AG08395 (cell line): ENCODE results near the gene SCAPER.

Experiments used
- DNase-seq: peaks from one replicate; pipeline ENCODE4 v3.0.0; 2012; ENCODE audit warnings: mixed read lengths, low spot score

Gene SCAPER

DNA sequence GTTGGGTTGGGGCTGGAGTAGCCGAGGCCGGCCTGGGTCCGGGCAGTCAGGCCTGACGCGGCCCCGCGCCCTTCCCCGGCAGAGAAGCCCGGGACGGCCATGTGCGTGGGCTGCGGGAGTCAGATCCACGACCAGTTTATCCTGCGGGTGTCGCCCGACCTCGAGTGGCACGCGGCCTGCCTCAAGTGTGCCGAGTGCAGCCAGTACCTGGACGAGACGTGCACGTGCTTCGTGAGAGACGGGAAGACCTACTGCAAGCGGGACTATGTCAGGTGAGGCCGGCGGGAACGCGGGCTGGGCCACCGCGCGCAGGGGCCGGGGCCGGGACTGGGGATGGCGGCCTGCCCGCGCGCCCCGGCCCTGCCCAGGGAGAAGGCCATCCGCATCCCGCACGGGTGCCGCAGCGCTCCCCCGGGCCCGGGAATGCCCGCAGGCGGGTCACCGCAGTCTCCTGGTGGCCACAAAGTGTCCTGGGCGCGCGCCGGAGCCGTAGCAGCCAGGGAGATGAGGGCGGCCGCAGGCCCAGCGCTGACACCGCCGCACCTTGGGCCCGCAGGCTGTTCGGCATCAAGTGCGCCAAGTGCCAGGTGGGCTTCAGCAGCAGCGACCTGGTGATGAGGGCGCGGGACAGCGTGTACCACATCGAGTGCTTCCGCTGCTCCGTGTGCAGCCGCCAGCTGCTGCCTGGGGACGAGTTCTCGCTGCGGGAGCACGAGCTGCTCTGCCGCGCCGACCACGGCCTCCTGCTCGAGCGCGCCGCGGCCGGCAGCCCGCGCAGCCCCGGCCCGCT is 567.2 kb downstream of the SCAPER start:
- no peak for DNase-seq

DNA sequence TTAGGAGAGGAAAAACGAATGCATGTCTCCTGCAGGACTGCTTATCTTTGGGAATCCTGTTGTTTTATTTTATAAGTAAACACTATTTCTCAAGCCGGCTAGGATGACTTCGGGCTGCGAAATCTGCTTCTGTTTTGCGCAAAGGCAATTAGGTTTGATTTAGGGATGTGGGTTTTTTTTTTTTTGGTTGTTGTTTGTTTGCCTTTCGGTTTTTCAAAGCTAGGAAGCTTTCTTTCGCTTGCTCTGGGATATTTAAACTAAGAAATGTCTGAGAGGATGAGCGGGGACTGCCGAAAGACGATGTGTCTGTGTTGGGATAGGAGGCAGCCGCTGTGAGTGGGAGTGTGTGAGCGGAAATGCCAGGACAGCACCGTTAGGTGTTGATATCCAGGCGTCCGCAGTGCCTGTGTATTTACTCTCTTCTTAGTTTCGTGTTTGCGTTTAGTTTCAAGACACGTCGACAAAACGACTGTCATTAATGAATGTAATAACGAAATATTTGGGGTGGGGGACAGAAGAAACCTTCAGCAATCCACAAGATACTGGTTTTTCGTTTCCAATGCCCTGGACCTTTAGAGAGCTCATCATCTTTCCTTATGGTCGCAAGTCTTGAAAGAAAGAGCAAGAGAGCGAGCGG is 568.0 kb downstream of the SCAPER start:
- no peak for DNase-seq

DNA sequence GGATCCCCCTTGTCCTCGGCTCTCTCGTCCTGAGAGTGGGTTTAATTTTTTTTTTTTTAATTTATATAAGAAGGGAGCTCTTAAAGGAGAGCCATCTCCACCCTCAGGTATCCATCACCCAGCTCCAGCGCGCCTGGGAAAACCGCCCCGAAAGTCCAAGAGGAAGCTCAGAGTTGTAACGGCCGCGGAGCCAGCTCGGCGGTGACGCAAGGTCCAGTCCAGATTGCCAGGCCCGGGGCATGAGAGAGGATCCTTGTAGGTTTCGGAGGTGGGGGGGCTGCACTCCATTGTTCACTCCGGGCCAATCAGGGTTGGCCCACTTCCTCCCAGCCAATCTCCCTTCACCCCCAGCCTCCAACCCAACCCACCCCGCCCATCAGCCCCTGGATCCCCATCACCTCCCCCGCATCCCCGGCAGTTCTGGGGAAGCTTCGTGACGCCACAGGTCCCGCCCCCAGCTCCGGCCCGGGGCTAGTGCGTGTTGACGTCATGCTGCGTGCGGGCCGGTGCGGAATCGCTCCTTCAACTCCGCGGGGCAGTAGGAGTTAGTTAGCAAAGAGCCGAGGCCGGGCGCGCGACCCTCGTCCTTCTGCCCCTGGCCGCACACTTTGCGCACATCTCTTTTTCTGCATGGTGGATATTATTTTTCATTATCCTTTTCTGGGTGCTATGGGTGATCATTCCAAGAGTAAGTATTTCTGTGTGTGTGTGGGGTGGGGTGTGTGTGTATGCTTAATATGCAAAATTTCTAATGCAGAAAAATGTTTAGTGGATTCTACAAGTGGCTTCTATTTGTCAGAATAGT is 568.7 kb downstream of the SCAPER start, which contains the start of gene ISL2:
ISL2 (plus strand) TSS at position 520 of the 805 bp plus-strand sequence; CDS start at position 631, 111 bp downstream.
- DNase-seq: peak; percentile 67

DNA sequence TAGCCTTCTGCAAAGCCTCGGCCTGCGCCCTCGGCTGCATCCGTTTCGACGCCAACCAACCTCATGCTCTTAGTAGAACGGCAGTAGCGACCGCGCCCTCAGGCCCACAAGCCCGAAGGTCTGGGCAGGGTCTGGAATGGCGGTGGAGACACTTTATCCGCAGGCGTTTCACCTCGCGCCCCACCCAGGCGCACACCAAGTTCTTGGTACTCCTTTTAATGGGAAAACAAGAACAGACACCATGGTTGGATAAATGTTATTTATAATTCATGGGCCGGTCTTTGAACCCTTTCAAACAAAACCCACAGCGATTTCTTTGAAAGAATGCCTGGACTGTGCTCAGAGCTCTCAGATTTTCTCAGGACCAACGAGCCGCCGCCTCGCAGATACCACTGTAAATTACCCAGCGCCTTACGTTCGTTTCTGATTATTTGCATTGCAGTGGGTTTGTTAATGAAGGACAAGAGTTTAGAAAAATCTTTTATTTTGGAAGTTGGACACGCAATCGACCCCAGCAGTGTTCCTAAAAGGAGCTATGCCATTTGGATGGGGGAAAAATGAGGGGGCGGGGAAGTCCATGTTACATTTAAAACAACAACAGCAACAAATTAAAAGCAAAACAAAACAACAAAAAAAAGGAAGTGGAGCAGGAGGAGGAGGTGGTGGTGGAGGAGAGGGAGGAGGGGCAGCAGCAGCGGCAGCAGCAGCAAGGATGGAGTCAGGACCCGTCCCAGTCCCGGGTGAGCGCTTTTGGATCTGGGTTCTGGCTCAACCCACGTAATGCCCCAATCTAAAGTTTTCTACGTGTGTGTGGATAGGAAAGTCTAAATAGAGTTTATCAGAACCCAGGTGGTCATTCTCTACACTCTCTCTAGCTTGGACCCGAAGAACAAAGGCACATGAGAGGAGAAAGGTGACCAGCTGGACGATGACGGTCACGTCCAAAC is 569.6 kb downstream of the SCAPER start:
- DNase-seq: no peak

DNA sequence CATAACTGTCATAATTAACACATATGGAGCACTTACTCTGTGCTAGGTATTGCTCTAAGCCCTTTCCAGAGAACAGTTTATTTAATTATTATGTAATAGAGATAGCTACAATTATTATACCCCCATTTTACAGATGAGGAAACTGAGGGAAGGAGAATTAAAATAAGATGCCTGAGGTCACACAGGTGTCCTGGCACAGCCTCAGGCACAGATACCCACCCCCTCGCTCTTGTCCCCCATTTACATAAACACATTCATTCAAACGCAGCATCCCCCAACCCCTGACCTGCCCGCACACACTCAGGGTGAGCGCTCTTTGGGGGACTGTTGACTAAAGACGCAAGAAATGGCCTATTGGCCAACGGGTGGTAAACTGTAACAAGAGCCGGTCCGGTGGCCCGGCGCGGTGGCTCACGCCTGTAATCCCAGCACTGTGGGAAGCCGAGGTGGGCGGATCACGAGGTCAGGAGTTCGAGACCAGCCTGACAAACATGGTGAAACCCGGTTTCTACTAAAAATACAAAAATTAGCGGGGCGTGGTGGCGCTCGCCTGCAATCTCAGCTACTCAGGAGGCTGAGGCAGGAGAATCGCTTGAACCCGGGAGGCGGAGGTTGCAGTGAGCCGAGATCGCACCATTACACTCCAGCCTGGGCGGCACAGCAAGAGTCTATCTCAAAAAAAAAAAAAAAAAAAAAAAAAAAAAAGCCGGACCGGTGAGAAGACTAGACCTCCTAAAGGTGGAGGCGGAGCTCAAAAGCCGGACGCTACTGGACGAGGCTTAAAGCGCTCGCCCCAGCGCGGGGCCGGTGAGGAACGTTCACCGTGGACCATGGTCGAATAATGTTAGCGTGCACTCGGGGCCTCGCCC is 570.5 kb downstream of the SCAPER start:
- no peak for DNase-seq

DNA sequence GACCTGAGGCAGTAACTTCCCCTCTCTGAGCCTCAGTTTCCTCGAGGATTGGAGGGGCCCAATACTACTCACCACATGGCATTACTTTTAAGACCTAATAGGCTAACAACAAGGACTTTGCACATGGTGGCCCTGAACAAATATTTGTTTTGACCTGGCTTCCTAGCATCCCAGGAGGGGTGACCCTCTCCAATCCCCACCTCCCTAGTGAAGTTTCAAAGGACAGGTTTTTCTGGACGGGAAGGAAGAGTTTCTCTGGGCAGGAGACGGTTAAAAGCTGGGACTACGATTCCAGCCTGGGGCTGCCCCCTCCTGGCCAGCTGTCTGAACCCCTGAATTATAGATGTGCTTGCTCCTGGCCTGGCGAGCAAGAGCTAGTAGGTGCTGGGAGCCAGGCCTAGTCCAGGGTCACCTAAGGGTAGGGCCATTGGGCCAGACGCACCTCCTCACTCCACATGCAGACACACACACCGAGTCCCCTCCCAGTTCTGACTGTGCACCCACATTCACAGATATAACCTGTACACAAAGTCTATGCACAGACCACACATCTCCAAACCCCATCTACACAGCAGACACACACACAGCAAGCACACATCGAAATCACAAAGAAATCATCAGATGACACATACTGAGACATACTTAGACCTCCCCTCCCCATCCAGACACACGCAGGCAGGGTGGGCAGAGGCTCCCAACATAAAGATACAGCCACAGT is 571.3 kb downstream of the SCAPER start:
- DNase-seq: no peak

DNA sequence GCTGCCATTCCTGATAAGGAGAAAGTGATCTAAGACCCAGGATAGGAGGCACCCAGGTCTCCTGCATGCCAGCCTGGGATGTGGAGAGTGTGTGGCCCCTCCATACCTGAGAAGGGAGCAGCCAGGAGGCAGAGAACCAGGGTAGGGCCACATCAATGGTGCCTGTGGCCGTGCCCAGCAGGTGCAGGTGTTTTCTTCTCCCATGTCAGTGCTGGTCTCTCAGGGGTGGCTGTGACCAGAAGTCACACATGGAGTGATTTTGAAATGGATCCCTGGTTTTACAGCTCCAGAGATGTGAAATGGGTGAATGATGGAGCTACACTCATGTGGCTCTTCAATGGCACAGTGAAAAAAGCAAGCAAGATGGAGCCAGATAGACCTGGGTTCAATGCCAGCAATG is 571.8 kb downstream of the SCAPER start:
- DNase-seq: no peak

DNA sequence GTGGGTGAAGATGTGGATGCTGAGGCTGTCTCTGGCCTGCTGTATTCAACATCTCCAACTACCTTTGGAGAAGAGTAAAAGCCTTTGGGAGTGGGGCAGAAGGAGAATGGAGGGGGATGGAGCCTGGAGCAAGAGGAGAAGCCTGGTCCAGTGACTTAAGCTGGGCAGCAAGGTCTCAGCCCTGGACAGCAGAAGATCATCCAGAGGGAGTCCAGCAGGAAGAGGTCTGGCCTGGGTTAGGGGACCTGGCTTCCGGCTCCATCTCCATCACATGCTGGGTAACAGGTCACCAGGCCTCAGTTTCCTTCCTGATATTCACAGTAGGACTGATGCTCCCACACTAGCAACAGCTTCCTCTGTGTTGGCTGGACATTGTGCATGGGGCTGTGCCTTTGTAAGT is 572.3 kb downstream of the SCAPER start:
- DNase-seq: no peak

DNA sequence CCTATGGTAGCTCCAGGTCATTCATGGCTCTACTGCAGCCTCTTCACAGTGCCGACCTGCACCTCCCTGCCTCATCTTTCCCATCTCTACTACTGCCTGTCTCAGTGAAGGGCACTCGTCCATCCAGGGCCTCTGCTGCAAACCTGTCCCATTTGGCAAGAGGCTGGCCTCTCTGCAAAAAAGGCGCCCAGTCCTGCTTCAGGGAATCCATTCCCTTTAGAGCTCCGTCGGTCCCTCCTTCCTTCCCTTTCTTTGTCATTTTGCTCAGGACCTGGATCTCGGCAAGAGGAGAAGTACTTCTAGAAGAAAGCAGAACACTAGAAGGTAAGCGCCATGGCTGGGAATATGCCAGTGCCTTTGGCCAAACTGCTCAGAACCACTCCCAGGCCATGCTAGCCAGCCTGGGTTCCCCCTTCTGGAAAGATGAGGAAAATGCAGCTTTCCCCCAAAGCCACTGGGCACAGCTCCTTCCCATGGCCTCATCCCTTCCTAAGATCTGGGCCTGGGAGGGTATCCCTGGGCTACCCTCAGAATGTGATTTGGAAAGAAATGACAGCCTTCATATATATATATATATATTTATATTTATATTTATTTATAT is 575.0 kb downstream of the SCAPER start:
- peak; percentile 80 for DNase-seq

DNA sequence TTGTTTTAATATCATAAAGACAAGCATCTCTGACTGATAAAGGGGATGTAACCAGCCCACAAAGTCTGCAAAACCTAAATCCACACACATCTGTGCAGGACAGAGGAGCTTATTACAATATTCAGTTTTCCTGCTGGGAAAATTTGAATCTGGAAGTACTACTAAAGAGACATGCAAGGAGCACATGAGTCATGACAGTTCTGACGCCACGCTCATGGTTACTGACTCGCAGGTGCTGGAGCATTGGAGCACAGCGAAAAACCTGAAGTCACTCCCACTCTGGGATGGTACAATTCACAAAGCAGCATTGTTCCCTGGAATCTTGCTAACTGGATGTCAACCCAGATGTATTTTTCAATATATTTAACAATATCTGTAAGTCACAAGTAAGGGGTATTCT is 576.2 kb downstream of the SCAPER start:
- no peak for DNase-seq

DNA sequence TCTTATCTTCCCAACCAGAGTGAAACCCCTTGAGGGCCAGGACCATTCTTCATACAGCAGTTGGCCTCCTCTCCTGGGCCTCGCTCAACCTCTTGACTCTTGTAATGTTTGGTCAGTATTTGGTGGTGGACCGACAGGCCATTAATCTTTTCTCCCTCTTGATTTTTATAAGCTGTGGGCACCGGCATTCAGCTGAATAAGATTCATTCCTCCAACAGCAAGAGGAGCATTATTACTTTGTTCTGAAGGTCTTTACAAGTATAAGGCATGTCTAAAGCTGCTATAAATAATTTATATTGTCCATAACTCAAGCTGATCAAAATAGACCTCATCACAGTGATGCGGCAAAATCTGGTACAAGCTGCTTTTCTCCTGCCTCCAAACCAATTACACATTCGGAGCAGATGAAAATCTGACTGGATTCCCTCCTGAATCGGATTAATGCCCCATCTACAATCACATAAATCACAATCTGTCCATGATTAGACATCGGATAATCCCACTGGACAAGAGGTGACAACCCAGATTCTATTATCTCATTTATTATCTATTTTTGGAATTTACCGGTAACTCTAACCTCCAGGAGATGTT is 576.9 kb downstream of the SCAPER start:
- DNase-seq: no peak

DNA sequence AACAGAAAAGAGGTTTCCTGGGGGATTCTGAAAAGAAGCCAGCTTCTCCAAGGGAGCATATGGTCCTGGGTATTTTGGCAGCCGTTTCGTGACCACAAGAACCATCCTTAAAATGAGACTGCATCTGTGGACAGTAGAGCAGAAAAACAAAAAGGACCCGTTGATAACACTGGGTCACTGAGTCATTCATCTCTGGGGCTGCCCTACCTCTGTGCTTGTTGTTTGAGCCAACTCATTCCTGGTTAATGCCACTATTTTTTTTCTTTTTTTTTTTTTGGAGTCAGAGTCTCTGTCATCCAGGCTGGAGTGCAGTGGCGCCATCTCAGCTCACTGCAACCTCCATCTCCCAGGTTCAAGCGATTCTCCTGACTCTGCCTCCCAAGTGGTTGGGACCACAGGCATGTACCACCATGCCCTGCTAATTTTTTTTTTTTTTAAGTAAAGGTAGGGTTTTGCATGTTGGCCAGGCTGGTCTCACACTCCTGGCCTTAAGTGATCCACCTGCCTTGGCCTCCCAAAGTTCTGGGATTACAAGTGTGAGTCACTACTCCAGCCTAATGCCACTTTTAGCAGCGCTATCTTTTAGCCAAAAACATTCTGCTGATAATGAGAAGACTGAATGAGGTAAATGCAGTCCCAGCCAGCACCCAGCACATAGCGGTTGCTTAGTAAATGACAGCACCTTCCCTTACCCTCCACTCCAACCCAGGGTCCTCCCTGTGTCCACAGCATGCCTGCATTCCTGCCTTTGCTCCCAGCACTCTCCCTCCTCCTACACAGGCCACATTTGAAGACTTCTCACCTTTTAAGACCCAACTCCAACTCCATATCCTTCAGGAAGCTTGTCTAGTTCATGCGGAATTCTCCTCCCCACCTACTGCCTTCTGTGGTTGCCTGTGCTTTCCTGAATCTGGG is 577.7 kb downstream of the SCAPER start:
- no peak for DNase-seq

DNA sequence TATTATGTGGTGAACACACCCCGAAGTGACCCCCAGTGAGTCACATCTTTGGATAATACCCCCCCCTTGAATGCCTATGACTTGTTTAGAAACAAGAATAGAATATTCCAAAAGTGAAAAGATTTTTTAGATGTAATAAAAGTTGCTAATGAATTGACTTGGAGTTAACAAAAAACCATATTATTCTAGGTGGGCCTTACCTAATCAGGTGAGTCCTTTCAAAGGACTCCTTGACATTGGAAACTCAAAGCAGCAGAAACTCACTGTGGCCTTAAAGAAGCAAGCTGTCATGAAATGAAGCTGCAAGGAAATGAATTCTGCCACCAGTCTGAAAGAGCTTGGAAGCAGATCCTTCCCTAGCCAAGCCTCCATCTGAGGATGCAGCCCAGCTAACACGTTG is 579.4 kb downstream of the SCAPER start:
- no peak for DNase-seq

DNA sequence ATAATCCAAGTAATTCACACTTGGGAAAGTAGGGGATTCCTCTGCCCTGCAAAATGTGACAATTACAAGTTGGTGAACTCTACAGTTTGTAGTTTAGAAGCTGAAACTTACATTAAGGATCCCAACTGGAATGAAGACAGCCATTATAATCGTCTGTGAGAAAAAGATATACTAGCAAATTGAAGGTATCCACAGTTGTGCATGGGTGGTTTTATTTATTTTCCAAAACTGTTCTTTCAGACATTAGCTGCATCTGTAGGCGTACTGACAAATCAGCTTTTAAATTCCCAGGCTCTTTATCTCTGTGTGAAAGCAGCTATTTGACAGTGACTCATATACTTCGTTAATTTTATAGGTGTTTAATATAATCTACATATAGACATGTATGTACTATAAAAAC is 581.1 kb downstream of the SCAPER start:
- no peak for DNase-seq

DNA sequence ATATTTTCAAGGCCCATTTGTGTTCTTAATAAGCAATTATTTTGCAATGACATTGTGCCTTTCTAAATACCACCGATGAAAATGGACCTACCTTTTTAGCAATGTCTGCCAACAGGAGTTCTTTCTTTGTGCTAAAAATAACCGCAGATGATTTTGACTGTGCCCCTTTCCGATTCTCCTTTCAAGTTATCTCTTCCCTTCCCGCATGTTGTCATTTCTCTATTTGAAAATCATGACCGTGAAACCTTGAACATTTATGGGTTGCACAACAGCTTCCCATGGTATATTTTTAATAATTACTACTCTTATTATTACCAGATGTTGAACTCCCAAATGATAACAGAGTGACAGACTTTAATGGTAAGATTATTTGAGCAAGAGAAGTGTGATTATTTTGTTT is 583.5 kb downstream of the SCAPER start:
- no peak for DNase-seq

DNA sequence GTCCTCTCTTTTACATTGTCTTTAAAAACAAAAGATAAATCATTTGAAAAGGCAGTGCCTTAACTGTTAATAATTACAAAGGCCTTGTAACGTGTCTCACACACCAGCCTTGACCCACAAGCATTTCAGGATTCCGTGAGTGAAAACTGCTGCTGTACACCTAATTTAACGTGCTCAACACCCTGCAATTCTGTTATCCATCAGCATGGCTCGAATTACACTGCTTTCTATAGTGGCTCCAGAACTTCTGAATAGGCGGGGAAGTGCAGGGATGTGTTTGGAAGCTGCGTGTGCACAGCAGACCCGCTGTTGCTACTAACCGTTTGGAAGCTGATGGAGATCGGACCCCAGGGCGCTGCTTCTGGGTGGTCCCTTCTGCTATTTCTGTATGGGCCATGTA is 584.0 kb downstream of the SCAPER start:
- DNase-seq: no peak

DNA sequence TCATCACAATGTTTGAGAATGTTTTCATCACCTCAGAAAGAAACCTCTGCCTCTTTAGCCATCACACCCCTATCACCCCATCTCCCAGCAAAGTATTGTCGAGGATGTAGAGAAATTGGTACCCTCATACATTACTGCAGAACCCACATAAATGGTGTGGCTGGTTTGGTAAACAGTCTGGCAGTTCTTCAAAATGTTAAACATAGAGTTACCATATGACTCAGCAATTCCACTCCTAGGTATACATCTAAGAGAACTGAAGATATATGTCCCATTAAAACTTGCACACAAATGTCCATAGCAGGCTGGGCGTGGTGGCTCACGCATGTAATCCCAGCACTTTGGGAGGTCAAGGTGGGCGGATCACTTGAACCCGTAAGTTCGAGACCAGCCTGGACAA is 585.1 kb downstream of the SCAPER start:
- DNase-seq: no peak

DNA sequence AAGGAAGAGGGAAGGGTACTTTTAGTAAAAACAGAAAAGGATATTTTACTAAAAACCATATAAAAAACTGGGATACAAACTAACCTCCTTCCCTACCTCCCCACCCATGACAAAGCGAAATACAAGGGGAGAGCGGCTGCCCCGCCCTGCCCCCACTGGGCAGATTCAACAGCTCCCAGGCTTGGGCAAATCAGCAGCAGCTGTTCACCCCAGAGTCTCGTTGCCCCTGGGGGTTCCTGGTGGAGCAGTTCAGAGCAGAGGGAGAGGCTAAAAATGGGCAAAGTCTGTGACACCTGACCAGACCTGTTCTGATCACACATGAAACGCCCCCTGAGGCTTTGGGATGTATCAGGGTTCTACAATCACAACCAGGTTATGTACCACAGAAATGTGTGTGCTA is 591.4 kb downstream of the SCAPER start:
- DNase-seq: no peak
